Ureter (tissue), 1 donor: ENCODE data around the gene TYMP. TPM values are rescaled to one million over a fixed set of nuclear protein-coding genes. Genes with fewer than 3 reads are reported as not detected.
"Not testable (repeated sequence)": the region's sequence is repeated elsewhere in the genome, so short reads cannot be mapped to it uniquely, and the experiment has no call there.

Experiments used
- DNase-seq: peaks from one replicate; pipeline ENCODE4 v3.0.0-alpha.2; 2020; ENCODE audit warnings: low spot score
- total RNA-seq: library from RNA; stranded (reverse); gene quantifications from one replicate; pipeline ENCODE4 v1.2.4, GENCODE V29; 2023
- donor health status: DM: yes; HTN: yes; CAD: no.

TYMP gene
- total RNA-seq, 1 donor from 2014 or later, result 37.9 TPM

GRCh38 chr22:50525104-50525857 lies 4.5 kb downstream of the TYMP start, which contains the start of gene SCO2:
TSS of gene SCO2 (minus strand) at chr22:50525598. CDS start at chr22:50524411, 1,187 bp downstream.
- DNase-seq, result peak; percentile 97

DNA sequence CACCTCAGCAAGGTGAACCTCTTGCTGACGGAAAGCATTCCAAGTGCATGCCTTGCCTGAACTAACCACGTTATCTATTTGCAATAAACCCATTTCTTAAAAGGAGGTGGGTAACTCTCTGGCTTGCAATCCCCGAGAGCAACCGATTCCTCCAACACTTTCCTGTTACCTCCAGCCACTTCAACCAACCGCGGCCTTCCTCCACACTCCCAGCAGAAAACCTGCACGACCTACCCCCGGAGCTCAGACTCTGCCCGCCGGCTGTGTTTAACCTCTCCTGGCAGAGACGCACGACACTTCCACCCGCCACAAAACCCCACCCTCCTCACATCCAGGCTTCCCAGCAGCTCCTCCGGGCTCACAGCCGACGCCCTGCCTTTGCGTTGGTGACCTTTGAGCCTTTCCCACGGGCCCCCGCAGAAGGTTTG lies 5.1 kb downstream of the TYMP start:
- DNase-seq, result no peak

DNA sequence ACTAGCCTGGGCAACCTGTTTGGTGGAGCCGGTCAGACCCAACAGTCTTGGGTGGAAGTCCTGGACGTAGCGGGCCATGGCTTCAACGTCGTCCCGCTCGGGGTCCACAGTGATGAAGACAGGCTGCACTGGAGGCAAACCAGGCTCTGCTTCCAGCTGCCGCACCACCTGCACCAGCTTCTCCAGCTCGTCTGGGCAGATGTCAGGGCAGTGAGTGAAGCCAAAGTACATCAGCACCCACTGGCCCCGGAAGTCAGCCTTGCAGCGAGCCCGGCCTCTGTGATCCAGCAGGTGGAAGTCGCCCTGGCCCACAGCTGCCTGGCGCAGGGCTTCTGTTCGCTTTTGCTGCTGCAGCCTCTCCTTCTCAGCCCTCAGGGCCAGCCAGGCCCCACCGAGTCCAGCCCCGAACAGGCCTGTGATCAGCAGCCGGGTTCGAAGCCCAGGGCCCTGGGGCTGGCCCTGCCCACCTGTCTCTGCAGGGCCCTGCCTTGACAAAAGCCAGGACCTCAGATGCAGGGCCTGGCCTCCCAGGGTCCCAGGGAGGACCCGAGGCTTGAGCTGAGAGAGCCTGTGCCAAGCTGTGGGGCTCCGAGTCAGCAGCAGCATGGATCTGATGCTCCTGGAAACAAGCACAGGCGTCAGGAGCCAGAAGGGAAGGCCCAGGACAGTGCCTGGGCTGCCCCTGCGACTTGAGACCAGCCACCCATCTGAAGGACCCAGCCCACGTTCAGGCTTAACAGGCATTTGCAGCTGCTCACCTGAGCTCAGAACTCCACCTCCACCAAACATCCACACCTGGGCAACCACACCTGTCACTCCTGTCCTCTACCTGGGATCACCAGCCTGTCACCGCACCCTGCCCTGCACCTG lies 5.8 kb downstream of the TYMP start:
- DNase-seq, result peak; percentile 54

- no peak for DNase-seq
Observed at GRCh38 chr22:50523458-50523805, 6.4 kb downstream of the TYMP start.

DNA sequence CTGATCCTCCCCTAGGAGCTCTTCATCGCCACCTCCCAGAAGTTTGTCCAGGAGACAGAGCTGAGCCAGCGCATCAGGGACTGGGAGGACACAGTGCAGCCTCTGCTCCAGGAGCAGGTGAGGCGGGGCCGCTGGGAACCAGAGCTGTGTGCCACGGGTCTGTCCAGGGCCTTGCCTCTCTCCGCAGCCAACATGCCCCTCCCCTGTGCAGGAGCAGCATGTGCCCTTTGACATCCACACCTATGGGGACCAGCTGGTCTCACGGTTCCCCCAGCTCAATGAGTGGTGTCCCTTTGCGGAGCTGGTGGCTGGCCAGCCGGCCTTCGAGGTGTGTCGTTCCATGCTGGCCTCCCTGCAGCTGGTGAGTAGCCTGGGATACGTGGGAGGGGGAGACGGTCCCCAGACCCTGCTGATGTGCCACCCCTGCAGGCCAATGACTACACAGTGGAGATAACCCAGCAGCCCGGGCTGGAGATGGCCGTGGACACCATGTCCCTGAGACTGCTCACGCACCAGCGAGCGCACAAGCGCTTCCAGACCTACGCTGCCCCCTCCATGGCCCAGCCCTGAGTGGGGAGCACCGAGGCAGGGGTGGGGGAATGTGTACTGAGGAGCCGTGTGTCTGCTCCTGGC lies 6.9 kb downstream of the TYMP start:
- DNase-seq, result no peak

GRCh38 chr22:50522208-50522805 lies 7.5 kb downstream of the TYMP start:
- no peak for DNase-seq

DNA sequence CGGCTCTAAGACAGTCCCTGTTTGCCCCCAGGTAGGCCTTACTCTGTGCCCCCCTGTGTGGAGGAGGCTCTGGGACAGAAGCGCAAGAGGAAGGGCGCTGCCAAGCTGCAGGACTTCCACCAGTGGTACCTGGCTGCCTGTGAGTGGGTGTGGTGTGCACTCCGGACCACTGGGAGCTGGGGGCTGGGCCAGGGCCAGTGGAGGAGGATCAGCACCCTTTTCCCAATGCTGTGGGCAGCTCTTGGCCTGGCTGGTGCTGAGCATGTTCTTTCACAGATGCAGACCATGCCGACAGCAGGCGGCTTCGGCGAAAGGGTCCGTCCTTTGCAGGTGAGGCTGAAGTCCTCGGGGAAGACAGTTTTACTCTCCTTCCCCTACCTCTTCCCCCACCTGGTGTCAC lies 8.1 kb downstream of the TYMP start:
- DNase-seq, result no peak

DNA sequence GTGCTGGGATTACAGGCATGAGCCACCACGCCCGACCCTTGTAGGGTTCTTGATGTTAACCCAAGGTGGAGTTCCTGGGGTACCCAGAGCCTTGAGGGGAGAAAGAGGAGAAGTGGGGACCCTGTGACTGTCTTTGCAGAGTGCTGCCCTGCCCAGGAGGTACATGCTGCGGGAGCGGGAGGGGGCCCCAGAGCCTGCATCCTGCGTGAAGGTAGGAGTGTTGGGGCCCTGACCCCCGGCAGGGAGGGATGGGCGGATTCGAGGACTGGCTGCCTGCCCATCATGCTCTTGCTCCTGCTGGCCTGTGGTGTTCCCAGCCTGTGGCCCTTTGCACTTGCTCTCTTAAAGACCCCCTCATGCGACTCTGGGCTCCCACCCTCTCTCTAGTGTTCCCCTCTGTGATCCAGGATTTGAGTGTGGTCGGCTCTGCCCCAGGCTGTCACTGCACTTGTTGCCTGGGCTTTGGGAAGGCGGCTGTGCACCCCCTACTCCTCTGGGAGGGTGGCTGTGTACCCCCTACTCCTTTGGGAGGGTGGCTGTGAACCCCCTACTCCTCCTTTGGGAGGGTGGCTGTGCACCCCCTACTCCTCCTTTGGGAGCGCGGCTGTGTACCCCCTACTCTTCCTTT lies 8.9 kb downstream of the TYMP start:
- no peak for DNase-seq

DNA sequence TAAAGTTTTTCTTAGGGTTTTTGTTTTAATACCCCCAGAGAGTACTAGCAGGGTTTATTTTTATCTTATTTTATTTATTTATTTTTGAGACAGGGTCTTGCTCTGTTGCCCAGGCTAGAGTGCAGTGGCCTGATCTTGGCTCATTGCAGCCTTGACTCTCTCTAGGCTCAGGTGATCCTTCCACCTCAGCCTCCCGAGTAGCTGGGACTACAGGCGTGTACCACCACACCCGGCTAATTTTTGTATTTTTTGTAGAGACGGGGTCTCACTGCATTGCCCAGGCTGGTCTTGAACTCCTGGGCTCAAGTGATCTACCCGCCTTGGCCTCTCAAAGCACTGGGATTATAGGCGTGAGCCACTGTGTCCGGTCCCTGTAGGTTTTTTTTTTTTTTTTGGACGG lies 9.6 kb downstream of the TYMP start:
- DNase-seq, result not testable (repeated sequence)

- DNase-seq, result no peak
Observed at GRCh38 chr22:50519151-50519550, 10.7 kb downstream of the TYMP start.

DNA sequence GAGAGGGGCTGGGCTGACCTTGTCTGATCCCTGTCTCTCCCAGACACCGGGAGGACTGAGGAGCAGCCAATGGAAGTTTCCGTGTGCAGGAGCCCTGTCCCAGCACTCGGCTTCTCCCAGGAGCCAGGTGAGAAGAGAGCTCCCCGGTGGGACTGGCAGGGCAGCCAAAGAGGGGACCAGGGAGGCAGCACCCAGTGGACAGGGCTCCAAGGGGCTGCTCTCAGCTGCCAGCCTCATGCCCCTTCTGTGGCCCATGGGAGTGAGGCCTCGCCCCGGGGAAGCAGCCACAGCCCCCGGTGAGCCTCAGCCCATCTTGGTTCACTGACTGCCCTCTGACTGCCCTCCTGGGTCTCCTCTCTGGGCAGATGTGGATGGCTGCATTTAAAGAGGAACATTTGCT lies 11.2 kb downstream of the TYMP start:
- DNase-seq, result no peak

- DNase-seq, result no peak
Observed at GRCh38 chr22:50517495-50518260, 12.1 kb downstream of the TYMP start.

GRCh38 chr22:50516891-50517290 lies 12.9 kb downstream of the TYMP start:
- DNase-seq, result no peak

GRCh38 chr22:50516068-50516467 lies 13.7 kb downstream of the TYMP start:
- no peak for DNase-seq

- no peak for DNase-seq
Observed at GRCh38 chr22:50513175-50513574, 16.6 kb downstream of the TYMP start.

DNA sequence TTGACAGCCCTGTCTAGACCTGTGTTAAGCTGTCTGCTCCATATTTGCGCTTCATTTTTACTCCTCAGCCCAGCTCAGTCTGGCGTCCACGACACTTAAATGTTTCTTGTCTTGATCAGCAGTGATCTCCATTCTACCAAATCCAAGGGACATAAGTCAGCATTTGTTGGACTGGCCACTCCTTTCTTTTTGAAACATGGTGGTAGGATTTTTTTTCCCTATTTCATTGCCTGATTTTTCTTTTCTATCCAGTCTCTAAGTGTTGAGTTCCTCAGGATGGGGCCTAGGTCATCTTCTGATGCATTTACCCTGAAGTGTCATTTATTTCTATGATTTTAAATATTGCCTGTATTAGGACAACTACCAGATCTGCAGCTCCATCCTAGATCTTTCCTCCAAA lies 20.9 kb downstream of the TYMP start:
- DNase-seq, result no peak

- DNase-seq, result peak; percentile 97
Observed at GRCh38 chr22:50507991-50508884, 21.6 kb downstream of the TYMP start, which contains the start of gene NCAPH2. TSS of gene NCAPH2 (plus strand) at chr22:50508224. CDS start at chr22:50508338, 114 bp downstream.

DNA sequence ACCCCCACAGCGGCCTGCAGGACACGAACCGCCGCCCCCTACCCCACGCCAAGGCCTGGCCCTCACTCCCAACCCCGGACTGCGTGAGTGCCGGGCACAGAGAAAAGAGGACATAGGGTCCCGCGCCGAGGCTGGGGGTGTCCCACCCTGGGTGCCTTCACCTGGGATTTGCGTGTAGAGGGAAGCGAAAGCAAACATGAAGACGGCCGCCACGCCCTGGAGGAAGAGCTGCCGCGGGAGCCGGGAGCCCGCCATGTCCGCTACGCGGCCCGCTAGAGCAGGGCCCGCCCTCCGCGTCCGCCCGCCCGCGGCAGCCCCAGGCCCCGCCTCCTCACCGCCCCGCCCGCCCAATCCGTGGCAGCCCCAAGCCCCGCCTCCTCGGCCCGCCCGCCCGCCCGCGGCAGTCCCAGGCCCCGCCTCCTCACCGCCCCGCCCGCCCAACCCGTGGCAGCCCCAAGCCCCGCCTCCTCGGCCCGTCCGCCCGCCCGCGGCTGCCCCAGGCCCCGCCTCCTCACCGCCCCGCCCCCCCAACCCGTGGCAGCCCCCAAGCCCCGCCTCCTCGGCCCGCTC lies 22.3 kb downstream of the TYMP start, which contains the start of gene LMF2:
LMF2 (minus strand) TSS at position 282 of the 570 bp plus-strand sequence; CDS start at position 255, 27 bp downstream.
- DNase-seq, result peak; percentile 92
